ENCODE data around the gene EPYC.

EPYC gene

DNA sequence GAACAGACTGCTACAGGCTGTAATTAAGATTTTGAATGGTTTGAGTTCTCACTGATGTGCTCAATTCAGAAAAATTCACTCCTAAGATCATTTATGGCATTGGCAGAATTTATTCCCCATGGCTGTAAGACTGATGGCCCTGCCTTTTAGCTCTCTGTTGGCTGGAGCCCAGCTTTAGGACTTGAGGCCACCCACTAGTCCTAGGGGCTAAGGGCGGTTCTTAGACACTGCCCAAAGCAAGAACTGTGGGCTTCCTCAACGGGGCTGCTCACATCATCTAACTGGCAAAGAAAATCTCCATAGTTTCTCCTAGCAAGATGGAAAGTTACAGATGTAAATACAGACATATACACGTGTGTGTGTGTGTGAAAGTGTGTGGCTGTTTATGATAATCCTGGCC, 46.4 kb downstream of the EPYC start:
- DNase-seq (ENCODE audit: low read depth), result no peak

DNA sequence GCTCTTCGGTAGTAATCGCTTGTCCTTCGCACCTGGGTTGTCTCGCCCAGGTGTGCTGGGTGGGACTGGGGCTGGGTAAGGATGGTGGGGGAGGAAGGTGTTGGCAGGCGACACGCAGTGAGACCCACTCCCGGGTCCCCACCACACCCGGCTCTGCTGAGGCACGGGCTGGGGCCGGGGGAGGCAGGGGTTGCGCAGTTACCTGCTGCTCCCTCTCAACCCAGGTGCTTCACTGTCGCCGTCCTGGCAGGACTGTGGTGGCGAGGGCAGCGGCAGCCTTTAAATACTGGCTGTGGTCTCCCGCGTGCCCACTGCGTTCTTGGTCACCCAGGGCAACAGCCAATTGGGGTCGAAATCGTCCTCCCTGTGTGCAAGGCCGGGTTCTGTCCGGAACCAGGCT, 49.9 kb downstream of the EPYC start, which contains the start of gene CCER1:
TSS of gene CCER1 (minus strand) at position 256 of the 400 bp plus-strand sequence. CDS start 434 bp downstream, outside the sequence.
- no peak for DNase-seq (ENCODE audit: low read depth)

DNA sequence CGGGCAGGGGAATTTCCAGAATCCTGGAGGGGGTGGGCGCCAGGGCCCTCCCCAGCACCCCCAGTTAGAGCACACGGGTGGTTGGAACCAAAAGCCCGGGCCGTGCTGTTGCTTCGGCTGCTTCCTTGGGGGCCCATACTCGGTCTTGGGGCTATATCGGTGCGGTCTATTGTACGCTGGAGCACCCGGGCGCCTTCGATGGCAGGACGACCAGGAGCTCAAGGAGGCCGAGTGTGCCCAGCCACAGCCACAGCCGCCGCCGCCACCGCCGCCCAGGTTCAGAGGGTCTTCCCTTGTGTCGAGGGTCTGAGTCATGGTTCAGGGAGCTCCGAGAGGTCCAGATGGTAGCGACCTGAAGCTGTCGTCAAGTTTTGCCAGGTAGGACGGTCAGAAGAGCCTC, 50.3 kb downstream of the EPYC start:
- no peak for DNase-seq (ENCODE audit: low read depth)

DNA sequence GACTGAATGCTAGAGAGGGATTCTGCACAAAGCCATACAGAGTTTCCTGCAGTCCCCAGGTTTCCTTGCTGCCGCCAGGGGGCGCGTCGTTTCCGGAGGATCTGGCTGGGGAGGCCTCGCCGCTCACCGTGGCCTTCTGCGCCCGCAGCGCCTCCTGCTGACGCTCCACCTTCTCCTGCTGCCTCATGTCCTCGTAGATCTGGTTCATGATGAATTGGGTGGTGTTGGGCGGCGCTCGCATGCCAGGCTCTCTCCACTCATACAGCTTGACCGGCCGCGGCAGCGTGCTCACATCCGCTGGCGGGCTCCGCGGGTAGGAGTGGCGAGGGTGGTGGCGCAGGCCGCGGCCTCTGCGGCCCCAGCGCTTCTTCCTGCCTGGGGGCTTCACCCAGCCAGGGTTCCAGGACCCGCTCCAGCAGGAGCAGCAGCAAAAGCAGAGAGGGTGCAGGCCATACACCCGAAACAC, 50.8 kb downstream of the EPYC start:
- no peak for DNase-seq (ENCODE audit: low read depth)

DNA sequence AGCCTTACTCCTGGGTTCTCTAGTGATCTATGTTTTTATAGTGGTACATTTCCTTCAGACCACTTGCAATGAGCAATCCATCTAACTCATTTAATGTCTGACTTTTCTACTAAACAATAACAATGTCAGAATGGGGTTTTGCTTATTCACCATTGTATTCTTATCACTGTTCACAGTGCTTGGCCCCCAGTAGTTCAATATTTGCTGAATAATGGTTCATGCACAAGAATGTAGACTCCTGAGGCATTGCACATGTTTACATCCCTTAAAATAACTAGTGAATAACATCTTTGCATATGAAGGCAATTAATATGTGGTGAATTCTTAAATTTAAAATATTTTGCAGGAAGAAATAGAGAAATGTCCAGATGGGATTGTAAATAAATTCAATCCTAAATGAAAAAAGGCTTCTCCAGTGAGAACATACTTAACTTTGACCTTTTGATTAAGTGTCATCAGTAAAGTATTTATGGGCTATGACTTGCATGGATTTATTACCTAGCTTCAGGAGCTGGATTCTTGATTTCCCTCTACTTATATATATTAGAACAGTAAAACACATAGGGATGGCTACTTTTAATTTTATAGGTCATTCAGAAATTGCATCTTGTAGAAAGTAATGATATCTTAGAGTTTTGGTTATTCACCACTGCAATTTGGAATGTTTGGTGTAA, 53.2 kb downstream of the EPYC start:
- DNase-seq (ENCODE audit: low read depth), result no peak

DNA sequence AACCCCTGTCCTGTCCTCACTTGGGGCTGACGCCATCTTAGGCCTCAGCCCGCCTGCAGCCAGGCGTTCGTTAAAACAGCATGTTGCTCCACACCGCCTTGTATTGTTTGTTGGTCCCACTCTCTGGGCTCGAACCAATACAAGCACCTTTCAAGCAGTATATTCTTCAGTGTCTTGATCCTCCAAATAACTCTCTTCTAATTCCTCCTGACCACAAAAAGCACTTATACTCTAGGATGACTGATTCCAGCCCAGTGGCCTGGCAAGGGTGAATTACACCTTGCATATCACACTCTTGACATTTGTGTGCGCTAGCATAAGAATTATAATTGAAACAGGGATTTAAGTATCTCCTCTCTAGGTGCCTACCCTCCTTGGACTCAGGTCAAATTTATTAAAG, 56.9 kb downstream of the EPYC start:
- DNase-seq (ENCODE audit: low read depth), result no peak

DNA sequence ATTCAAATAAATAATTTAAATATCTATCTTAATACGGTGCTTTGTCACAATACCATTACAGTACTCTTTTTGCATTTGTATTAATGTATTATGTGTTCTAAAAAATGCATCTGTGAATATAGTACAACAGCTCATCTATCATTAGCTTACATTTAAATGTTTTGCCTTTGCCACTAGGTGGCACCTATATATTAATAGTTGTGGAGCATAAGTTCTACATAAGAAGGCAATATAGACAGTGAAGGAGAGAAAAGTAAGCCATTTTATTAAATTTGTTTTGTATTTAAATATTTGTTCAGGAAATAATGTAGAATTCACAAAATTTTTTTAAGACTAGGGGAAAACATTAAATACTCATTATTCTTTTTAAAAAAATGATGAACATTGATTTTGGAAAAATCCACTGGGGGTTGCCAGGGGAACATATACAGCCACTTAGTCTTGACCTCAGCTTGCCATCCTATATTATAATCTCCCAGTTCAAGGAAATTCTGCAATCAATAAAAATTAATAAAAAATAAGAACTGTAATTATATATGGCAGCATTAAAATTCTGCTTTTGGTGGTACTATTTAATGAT, 59.6 kb downstream of the EPYC start:
- no peak for DNase-seq (ENCODE audit: low read depth)

DNA sequence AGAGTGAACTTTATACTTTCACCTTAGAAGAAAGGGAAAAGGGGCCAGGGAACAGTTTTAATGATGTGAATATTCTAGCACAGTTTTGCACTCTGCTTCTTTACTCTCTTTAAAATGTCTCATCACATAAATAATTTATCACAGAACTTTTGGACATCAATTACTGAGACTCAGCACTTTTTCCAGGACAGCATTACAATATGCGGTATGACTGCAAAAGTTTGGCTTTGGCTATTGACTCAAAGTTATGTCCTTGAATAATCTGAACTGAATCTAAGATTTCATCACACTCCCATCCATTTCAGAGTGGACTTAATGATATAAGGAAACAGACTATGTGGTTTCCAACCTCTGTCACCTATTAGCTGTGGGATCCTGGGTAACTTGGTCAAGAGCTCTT, 61.5 kb downstream of the EPYC start:
- DNase-seq (ENCODE audit: low read depth), result no peak

DNA sequence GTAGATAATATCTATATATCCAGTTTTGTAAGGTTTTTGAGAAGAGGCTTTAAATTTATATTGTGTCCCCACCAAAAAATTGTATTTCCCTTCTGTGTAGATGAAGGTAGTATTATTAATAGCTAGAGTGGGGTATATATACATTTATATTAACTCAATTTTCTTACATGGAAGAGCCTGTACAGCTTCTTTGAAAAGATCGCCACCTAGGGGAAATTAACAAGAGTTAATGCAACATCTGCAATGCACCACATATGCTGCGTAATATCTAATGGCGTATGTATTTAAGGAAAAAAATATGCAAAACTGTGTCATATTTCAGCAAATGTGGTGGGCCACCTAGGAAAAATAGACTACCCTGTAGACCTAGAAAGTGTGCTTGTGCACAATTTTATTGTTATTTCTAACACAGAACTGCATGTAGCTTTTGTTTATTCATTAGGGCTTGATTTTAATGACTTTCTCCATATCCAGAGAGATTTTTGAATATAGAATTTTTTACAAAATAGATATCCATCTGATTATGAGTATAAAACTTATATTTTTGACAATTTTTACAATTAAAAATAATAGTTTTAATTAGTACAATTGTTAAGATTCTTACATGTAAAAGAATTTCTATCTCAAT, 63.8 kb downstream of the EPYC start:
- no peak for DNase-seq (ENCODE audit: low read depth)

DNA sequence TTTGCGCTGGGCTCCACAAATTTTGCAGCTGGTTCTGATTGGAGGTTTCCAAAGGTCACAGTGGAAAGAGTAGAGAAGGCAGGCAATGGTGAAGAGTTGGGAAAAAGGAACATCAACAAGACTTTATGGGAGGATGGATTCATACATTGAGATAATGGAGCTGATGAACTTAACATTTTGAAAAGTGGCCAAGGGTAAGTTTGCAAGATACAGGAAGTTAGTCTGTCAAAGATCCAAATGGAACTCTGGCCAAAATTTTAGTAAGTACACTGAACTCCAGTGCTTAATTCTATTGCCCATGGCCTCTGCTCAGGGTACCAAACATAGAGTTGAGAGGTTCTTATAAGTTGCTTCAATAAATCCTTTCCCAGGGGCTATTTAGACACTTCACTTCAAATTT, 65.4 kb downstream of the EPYC start:
- no peak for DNase-seq (ENCODE audit: low read depth)

DNA sequence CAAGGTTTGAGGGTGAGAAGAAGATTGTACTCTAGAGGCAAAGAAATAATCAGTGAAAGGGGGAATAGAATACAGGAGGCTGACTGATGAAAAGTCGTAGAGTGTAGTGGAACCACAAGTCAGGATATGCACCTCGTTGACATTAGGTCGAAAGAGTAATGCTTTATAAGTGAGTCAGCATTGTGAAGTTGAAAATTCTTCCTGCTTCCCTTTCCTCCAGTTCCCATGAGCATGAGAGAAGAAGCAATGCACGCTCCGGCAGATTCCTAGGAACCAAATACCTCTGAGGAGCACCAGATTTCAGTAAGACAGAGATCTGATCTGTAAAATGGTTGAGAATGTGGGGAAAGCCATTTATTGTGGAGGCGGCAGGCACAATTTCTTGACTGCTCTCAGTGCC, 66.3 kb downstream of the EPYC start:
- no peak for DNase-seq (ENCODE audit: low read depth)

DNA sequence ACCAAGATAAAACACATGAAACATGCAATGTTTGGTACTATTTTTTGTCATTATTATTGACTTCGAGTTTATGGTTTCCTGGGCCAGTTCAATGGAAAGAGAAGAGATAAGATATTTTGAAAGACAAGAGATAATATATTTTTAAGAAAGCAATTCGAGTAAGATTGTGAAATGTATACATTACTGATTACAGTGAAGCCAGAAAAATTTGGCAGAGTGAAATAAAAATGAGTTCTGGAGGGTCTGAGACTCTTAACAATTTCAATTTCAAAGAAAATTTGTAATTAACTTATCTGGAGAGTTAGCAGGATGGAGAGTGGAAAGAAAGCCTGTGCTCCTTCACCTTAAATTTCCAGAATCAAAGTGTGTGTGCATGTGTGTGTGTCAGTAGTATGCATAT, 67.1 kb downstream of the EPYC start:
- DNase-seq (ENCODE audit: low read depth), result no peak

DNA sequence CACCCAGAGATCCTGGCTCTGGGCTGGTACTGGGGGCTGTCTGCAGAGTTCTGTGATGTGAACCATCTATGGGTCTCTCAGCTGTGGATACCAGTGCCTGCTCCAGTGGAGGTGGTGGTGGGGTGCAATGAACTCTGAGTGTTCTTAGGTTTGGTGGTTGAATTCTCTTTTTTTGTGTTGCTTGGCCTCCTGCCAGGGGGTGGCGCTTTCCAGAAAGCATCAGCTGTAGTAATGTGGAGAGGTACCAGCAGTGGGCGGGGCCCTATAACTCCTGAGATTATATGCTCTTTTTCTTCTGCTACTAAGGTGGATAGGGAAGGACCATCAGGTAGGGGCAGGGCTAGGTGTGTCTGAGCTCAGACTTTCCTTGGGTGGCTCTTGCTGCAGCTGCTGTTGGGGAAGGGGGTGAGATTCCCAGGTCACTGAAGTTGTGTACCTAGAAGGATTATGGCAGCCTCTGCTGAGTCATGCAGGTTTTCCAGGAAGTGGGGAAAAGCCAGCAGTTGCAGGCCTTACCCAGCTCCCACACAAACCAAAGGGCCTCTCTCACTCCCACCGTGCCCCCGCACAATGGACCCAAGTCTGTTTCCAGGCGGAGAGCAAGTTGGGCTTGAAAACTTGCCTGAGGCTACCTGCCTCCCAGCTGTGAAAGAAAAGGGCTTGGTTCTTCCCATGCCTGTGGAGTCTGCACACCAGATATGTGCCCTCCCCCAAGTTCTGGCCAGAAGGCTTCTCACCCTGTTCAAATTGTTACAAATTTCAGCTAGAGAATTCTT, 68.4 kb downstream of the EPYC start:
- DNase-seq (ENCODE audit: low read depth), result no peak

DNA sequence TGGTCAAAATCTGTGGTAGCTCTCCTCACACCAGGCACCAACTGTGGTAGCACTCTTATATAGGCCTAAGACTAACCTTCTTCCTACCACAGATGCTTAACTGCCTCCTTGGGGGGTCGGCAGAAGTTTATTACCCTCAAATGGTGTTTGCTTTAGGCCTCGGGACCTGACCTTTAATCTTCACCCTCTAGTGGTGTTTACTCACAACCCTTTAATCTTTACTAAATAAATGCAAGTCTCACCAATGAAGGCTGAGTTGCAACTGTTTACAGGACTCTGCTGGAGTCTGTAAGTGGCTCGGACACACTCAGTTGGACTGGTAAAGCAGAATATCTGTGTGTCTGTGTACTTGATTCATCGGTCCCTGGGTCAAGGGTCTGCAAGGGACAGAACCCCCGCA, 79.2 kb downstream of the EPYC start:
- DNase-seq (ENCODE audit: low read depth), result no peak

DNA sequence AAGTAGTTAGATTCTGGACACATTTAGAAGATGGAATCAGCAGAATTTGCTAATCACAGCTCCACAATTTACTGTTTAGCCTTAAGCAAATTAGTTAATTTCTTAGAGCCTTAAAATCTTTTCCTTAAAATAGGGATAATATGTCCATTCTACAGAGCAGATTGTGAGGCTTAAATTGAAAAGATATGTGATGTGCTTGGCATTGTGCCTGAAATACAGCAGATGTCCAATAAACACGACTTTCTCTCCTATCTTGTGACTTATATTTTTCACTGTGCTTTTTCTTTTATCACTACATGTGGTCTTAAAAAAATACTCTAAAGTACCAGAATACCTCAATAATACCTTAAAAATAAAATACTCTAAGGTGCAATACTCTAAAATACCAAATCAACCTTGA, 80.4 kb downstream of the EPYC start:
- no peak for DNase-seq (ENCODE audit: low read depth)

DNA sequence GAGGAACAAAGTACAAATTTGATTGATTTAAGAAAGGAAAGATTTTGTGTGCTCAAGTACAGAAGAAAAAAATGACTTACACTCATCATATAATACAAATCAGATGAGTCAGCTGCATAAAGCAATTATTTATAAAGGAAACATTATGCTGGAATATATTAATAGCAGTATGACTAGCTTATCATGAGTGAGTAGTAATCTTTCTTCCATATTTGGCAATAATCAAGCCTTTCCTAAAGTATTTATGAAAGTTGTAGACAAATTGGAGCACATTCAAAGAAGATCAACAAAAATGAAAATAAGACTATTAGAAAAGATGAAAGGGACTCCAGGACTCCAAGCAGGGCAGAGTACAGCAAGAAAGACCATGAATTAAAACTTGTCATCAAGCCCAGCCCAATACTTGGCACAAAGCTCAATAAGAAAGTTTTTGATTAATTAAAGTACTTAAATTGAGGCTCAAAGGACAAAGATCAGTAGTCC, 82.6 kb downstream of the EPYC start:
- DNase-seq (ENCODE audit: low read depth), result no peak

DNA sequence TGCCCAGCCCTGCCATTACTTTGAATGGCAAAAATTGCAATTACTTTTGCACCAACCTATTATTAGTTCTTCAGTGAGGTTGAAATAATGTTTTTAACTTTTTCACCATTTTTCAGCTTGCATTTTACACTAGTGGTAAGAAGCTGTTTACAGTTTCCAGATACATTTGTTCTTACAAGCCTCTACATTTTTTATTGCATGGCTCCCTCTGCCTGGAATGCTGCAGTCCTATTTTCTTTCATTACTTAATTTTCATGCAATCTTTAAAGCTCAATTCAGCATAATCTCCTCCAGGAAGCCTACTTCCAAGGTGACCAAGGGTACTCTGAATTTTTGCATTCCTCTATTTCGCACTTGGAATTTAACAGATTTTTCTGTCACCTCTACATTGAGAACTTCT, 83.2 kb downstream of the EPYC start:
- DNase-seq (ENCODE audit: low read depth), result no peak

DNA sequence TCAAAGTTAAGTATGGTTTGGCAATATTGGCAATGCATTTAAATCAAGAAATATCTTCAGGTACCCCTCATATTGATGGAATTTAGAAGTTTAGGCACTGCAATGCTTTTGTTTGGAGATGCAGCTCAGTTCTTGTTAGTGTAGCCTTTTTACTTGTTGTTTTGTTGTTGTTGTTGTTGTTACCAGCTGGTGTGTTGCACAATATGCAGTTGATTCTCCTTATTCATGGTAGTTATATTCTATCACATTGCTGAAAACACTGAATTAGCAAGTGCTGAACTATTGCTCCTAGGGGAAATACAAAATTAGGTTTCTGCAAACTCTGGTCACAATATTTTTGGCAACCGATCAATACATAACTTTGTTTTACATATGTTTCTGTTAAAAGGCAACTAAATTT, 84.5 kb downstream of the EPYC start:
- DNase-seq (ENCODE audit: low read depth), result no peak

DNA sequence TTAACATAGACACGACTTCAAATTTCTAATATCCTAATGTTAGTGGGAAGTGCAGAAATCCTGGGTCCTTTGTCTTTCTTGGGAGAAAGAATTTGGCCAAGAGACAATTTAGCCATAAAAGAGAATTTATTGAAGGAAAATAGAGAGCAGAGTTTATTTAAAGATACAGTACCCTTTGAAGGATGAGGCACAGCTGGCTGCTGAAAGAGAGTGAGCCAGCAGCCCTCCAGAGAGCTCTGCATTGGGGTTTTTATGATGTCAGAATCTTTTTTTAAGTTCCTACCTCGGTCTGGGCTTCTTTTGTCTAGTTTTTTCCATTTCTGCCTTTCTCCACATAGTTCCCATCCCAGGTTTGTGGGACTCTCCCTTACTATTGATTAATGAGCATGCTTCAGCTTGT, 87.3 kb downstream of the EPYC start:
- no peak for DNase-seq (ENCODE audit: low read depth)

DNA sequence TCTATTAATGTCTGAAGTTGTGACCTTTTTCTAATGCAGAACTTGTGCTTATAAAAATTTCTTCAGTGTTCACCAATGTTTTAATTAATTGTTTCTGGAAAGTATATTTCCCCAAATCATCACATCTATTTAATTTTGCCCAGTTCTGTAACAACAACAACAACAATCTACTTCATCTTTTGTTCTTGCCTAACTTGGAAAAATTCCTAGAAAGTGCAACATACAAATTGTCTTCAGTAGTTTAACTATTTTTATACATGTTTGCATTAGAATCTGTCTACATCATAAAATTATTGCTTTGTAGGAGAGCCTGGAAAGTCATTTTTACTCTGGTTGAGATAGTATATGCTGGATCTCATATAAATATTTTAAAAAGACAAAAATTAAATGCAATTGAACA, 88.3 kb downstream of the EPYC start:
- no peak for DNase-seq (ENCODE audit: low read depth)

DNA sequence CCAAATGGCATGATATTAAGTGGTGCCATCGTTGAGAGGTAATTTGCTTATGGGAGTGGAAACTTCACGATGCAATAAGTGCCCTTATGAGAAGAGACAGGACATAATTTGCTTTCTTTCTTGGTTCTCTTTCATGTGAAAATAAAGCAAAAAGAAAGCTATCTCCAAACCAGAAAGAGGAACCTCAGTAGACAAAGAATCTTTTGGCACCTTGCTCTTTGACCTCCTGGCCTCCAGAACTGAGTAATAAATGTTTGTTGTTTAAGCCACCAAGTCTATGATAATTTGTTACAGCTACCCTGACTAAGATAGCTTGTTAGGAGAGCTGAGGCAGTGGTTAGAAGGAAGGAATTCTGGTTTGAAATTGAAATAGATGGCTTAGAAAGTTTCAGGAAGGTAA, 89.4 kb downstream of the EPYC start:
- DNase-seq (ENCODE audit: low read depth), result no peak
